Measurements from ENCODE around the gene MAP7.
A peak's percentile ranks its signal among the peaks of the same experiment; 100 is the strongest.
"Not testable (repeated sequence)": the region's sequence is repeated elsewhere in the genome, so short reads cannot be mapped to it uniquely, and the experiment has no call there.

Gene MAP7

GRCh38 chr6:136319732-136320131 lies 230.5 kb downstream of the MAP7 start:
- FAIRE-seq = no peak
- no peak for DNase-seq (ENCODE audit: insufficient read length, low spot score)
- TF ChIP-seq POLR2AphosphoS5 (IDR thresholded peaks at IDR 0.05; ENCODE audit: low read depth, low read length) (no peak), SPI1 (IDR thresholded peaks at IDR 0.05; ENCODE audit: low read depth, low read length) (no peak), POLR2A (IDR thresholded peaks at IDR 0.05; ENCODE audit: low read depth, low read length) (no peak), PAX5 (IDR thresholded peaks at IDR 0.05; ENCODE audit: insufficient read depth, low read length, severe bottlenecking) (no peak), TAF1 (IDR thresholded peaks at IDR 0.05; ENCODE audit: low read depth, low read length) (no peak), POU2F2 (IDR thresholded peaks at IDR 0.05; ENCODE audit: low read depth, low read length) (no peak)

DNA sequence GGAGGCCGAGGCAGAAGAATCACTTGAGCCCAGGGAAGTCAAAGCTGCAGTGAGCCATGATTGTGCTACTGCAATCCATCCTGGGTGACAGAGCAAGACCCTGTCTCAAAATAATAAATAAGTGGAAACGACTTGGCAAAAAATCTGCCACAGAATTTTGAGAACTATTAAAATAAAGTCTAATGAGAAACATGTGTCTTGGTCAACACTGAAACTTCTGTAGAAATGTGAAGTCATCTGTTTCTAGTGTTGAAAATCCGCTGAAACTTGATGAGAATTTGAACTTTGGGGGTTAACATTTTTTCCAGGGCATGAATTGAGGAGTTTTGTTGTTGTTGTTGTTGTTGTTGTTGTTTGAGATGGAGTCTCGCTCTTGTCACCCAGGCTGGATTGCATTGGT lies 231.5 kb downstream of the MAP7 start:
- no peak for TF ChIP-seq PAX5 (IDR thresholded peaks at IDR 0.05; ENCODE audit: insufficient read depth, low read length, severe bottlenecking)
- no peak for TF ChIP-seq SPI1 (IDR thresholded peaks at IDR 0.05; ENCODE audit: low read depth, low read length)
- TF ChIP-seq POU2F2 (IDR thresholded peaks at IDR 0.05; ENCODE audit: low read depth, low read length) = no peak
- TF ChIP-seq POLR2AphosphoS5 (IDR thresholded peaks at IDR 0.05; ENCODE audit: low read depth, low read length) = no peak
- TF ChIP-seq TAF1 (IDR thresholded peaks at IDR 0.05; ENCODE audit: low read depth, low read length) = no peak
- no peak for TF ChIP-seq POLR2A (IDR thresholded peaks at IDR 0.05; ENCODE audit: low read depth, low read length)
- no peak for FAIRE-seq
- DNase-seq (ENCODE audit: insufficient read length, low spot score) = no peak

DNA sequence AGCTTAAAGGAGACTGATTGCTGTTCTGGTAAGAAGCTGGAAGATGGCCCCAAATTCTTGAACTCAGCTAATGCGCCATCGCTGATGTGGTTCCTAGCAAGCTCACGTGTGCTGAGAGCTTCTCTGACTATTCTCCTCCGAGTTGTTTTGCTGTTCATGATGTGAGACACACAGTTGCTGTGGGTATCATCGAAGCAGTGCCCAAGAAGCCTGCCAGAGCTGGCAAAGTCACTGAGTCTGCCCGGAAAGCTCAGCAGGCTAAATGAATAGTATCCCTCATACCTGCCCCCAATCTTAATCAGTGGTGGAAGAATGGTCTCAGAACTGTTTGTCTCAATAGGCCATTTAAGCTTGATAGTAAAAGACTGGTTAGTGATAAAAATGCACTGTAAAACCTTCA lies 232.3 kb downstream of the MAP7 start:
- TF ChIP-seq POLR2AphosphoS5 (IDR thresholded peaks at IDR 0.05; ENCODE audit: low read depth, low read length) (no peak), SPI1 (IDR thresholded peaks at IDR 0.05; ENCODE audit: low read depth, low read length) (no peak), POU2F2 (IDR thresholded peaks at IDR 0.05; ENCODE audit: low read depth, low read length) (no peak), POLR2A (IDR thresholded peaks at IDR 0.05; ENCODE audit: low read depth, low read length) (no peak), PAX5 (IDR thresholded peaks at IDR 0.05; ENCODE audit: insufficient read depth, low read length, severe bottlenecking) (no peak), TAF1 (IDR thresholded peaks at IDR 0.05; ENCODE audit: low read depth, low read length) (no peak)
- no peak for FAIRE-seq
- no peak for DNase-seq (ENCODE audit: insufficient read length, low spot score)

DNA sequence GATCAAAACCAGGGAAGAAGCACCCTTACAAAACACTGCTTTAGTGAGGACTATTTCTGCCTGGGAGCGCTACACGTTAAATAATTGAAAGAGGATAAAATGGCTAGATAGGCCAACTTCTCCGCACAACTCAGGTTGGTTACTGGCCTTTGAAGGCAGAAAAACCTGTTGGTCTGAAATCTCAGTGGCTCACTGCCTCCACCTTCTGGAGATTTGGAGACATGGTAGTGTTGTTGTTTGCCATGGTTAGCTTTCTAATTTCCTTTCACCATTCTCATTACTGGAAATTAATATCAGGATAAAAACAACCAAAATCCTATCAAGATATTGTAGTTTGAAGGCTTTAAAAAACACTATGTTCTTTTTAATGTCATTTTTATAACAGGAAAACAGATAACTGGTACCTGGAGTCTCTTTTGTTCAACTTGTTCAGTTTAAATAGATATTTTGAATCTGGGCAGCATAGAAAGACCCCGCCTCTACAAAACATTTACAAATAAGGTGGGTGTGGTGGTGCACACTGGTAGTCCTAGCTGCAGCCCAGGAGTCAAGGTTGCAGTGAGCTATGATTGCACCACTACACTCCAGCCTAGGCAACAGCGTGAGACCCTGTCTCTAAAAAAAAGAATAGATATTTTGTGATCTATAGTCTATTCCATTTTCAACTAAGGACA lies 233.1 kb downstream of the MAP7 start:
- no peak for TF ChIP-seq POLR2A (IDR thresholded peaks at IDR 0.05; ENCODE audit: low read depth, low read length)
- TF ChIP-seq SPI1 (IDR thresholded peaks at IDR 0.05; ENCODE audit: low read depth, low read length) = no peak
- no peak for TF ChIP-seq PAX5 (IDR thresholded peaks at IDR 0.05; ENCODE audit: insufficient read depth, low read length, severe bottlenecking)
- TF ChIP-seq POLR2AphosphoS5 (IDR thresholded peaks at IDR 0.05; ENCODE audit: low read depth, low read length) = no peak
- no peak for TF ChIP-seq TAF1 (IDR thresholded peaks at IDR 0.05; ENCODE audit: low read depth, low read length)
- no peak for TF ChIP-seq POU2F2 (IDR thresholded peaks at IDR 0.05; ENCODE audit: low read depth, low read length)
- FAIRE-seq (peak; percentile 67), DNase-seq (ENCODE audit: insufficient read length, low spot score) (peak; percentile 21)

GRCh38 chr6:136315594-136315993 lies 234.6 kb downstream of the MAP7 start:
- FAIRE-seq = no peak
- no peak for DNase-seq (ENCODE audit: insufficient read length, low spot score)
- TF ChIP-seq TAF1 (IDR thresholded peaks at IDR 0.05; ENCODE audit: low read depth, low read length) (no peak), POLR2AphosphoS5 (IDR thresholded peaks at IDR 0.05; ENCODE audit: low read depth, low read length) (no peak), POU2F2 (IDR thresholded peaks at IDR 0.05; ENCODE audit: low read depth, low read length) (no peak), SPI1 (IDR thresholded peaks at IDR 0.05; ENCODE audit: low read depth, low read length) (no peak), PAX5 (IDR thresholded peaks at IDR 0.05; ENCODE audit: insufficient read depth, low read length, severe bottlenecking) (no peak), POLR2A (IDR thresholded peaks at IDR 0.05; ENCODE audit: low read depth, low read length) (no peak)

DNA sequence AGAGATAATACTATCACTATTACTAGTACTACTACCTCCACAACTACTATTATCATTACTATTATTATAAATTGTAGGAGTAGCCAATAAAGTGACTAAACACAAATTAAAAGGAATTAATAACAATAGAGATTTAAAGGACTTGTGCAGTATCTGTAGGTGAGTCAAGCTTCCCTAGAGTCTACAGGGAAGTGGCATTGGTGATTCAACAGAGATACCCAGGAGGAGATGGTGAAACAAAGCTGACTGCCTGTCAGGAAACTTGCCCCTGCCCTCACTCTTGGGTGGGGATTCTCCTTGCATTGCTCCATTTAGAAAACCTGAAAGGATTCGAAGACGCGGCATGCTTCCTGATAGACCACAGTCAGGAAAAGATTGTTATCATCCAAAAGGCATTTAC lies 237.2 kb downstream of the MAP7 start:
- TF ChIP-seq TAF1 (IDR thresholded peaks at IDR 0.05; ENCODE audit: low read depth, low read length) (no peak), POU2F2 (IDR thresholded peaks at IDR 0.05; ENCODE audit: low read depth, low read length) (no peak)
- FAIRE-seq = no peak
- DNase-seq (ENCODE audit: insufficient read length, low spot score) = no peak

DNA sequence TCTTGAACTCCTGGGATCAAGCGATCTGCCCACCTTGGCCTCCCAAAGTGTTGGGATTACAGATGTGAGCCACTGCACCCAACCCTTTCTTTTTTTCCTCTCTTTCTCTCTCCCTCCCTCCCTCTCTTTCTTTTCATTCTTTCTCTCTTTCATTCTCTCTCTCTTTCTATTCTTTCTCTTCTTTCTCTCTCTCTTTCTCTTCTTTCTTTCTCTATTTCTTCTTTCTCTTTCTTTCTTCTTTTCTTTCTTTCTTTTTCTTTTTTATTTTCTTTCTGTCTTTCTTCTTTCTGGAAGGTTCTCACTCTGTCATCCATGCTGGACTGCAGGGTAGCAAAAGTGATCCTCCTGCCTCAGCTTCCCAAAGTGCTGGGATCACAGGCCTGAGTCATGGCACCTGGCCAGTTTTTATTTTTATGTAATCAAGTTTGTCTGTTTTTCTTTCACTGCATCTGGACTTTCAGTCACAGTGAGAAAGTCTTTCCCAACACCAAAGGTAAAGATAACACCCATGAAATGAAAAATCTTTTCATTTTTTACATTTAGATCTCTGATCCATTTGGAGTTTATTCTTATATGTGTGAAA lies 240.4 kb downstream of the MAP7 start:
- no peak for FAIRE-seq
- no peak for DNase-seq (ENCODE audit: insufficient read length, low spot score)
- TF ChIP-seq SPI1 (IDR thresholded peaks at IDR 0.05; ENCODE audit: low read depth, low read length) = no peak
- TF ChIP-seq POU2F2 (IDR thresholded peaks at IDR 0.05; ENCODE audit: low read depth, low read length) = no peak
- TF ChIP-seq POLR2A (IDR thresholded peaks at IDR 0.05; ENCODE audit: low read depth, low read length) = no peak
- no peak for TF ChIP-seq POLR2AphosphoS5 (IDR thresholded peaks at IDR 0.05; ENCODE audit: low read depth, low read length)
- no peak for TF ChIP-seq PAX5 (IDR thresholded peaks at IDR 0.05; ENCODE audit: insufficient read depth, low read length, severe bottlenecking)
- no peak for TF ChIP-seq TAF1 (IDR thresholded peaks at IDR 0.05; ENCODE audit: low read depth, low read length)

DNA sequence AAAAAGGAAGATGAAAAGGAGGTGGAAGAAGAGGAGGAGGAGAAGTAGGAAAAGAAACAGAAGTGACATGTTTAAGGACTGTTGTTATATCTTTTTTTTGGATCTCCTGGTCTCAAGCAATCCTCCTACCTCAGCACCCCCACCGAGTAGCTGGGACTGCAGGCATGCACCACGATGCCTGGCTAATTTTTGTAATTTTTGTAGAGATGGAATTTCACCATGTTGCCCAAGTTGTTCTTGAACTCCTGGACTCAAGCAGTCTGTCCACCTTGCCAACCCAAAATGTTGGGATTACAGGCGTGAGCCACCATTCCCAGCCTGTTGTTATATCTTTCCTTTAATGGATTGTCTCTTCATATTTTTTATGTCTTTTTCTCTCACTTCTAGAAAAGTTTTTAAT lies 241.1 kb downstream of the MAP7 start:
- TF ChIP-seq TAF1 (IDR thresholded peaks at IDR 0.05; ENCODE audit: low read depth, low read length) (no peak), PAX5 (IDR thresholded peaks at IDR 0.05; ENCODE audit: insufficient read depth, low read length, severe bottlenecking) (no peak), POU2F2 (IDR thresholded peaks at IDR 0.05; ENCODE audit: low read depth, low read length) (no peak), POLR2AphosphoS5 (IDR thresholded peaks at IDR 0.05; ENCODE audit: low read depth, low read length) (no peak), SPI1 (IDR thresholded peaks at IDR 0.05; ENCODE audit: low read depth, low read length) (no peak), POLR2A (IDR thresholded peaks at IDR 0.05; ENCODE audit: low read depth, low read length) (no peak)
- no peak for DNase-seq (ENCODE audit: insufficient read length, low spot score)
- no peak for FAIRE-seq

GRCh38 chr6:136308469-136308868 lies 241.8 kb downstream of the MAP7 start:
- DNase-seq (ENCODE audit: insufficient read length, low spot score); FAIRE-seq: not testable (repeated sequence)

DNA sequence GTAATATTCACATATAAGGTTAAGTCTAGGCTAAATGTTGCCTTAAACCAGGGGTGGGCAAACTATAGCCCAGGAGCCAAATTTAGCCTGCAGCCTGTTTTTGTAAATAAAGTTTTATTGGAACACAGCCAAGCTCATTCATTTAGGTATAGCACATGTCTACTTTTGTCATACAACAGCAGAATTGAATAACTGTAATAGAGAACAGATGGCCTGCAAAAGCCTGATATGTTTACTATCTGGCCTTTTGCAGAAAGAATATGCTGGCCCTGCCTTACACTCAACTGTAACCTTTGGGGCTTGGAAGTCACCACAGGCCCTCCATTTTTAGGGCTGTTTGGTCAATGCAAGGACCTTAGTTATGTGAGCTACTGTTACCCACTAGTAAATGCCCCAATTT lies 242.9 kb downstream of the MAP7 start:
- TF ChIP-seq SPI1 (IDR thresholded peaks at IDR 0.05; ENCODE audit: low read depth, low read length) (no peak), PAX5 (IDR thresholded peaks at IDR 0.05; ENCODE audit: insufficient read depth, low read length, severe bottlenecking) (no peak), POU2F2 (IDR thresholded peaks at IDR 0.05; ENCODE audit: low read depth, low read length) (no peak), TAF1 (IDR thresholded peaks at IDR 0.05; ENCODE audit: low read depth, low read length) (no peak), POLR2AphosphoS5 (IDR thresholded peaks at IDR 0.05; ENCODE audit: low read depth, low read length) (no peak), POLR2A (IDR thresholded peaks at IDR 0.05; ENCODE audit: low read depth, low read length) (no peak)
- FAIRE-seq = no peak
- no peak for DNase-seq (ENCODE audit: insufficient read length, low spot score)

All from GM12891 (cell line).